H7 (cell line): ENCODE measurements around the gene TFG. TPM values are rescaled to one million over a fixed set of nuclear protein-coding genes. Genes with fewer than 3 reads are reported as not detected.
"Not testable (repeated sequence)": the region's sequence is repeated elsewhere in the genome, so short reads cannot be mapped to it uniquely, and the experiment has no call there.

Source experiments
- DNase-seq: peaks from one replicate; pipeline ENCODE4 v3.0.0; 2012
- H3K27me3 ChIP-seq: 2 replicates; pipeline ENCODE4 v1.6.0; 2011; ENCODE audit warnings: mild to moderate bottlenecking, low read length; ENCODE audit not compliant: control insufficient read depth, insufficient read depth
- H3K36me3 ChIP-seq: replicated peaks from 2 replicates; pipeline ENCODE4 v1.5.1; 2011; ENCODE audit warnings: low read length; ENCODE audit not compliant: control insufficient read depth, insufficient read depth
- H3K4me3 ChIP-seq: 2 replicates; pipeline ENCODE4 v1.5.1; 2011; ENCODE audit warnings: low read depth, mild to moderate bottlenecking, control low read depth, low read length, moderate library complexity; ENCODE audit not compliant: insufficient read depth
- total RNA-seq: library from RNA; depleted of rRNA; stranded (reverse); fragments of >200 nt; shearing (Covaris generic); gene quantifications from 2 replicates; pipeline ENCODE4 v1.2.3, GENCODE V29; 2014; rRNA removed

The TFG gene
- 66.4 and 70.9 TPM in 2 replicates for total RNA-seq

DNA sequence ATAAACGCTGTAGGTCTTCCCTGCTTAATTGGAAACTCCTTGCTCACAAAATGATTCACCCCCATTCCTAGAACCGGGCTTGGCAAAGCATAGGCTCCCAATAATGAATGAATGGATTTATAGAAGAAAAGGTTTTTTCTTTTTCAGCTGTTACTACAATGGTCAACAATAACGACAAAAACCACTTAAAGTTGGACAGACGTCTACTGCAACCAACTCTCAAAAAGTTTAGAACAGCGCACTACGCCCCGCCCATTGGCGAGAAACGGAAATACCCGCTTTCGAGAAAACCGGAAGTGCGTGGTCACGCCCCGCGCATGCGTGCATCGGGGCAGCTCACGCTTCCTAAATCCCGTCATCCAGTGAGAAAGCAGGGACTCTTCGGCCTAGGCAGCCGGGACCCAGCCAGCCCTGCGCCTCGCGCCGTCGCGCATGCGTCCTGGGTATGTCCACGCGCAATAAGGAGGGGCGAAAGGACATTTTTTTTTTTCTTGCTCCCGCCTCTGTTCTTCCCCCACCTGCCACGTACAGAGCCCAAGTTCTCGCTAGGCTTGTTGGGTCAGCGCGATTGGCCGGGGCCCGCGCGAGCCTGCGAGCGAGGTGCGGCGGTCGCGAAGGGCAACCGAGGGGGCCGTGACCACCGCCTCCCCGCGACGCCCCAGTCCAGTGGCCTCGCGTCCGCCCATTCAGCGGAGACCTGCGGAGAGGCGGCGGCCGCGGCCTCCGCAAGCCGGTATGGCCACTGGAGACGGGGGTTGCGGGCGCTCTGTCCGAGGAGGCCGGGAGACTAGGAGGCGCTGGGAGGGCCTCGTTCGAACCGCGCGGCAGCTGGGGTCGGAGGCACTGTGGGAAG, at the start of gene TFG:
Gene TFG (plus strand): TSS at position 506 of the 853 bp plus-strand sequence. CDS start 4,192 bp downstream, outside the sequence.
- H3K4me3 ChIP-seq: peak within 1 kb of the TSS; percentile 81
- DNase-seq: peak; percentile 94
- no peaks in the 10 kb centered on the region; the same call in 1 of the 2 replicates for H3K27me3 ChIP-seq
- peaks cover 2% of the 10 kb centered on the region for H3K36me3 ChIP-seq

DNA sequence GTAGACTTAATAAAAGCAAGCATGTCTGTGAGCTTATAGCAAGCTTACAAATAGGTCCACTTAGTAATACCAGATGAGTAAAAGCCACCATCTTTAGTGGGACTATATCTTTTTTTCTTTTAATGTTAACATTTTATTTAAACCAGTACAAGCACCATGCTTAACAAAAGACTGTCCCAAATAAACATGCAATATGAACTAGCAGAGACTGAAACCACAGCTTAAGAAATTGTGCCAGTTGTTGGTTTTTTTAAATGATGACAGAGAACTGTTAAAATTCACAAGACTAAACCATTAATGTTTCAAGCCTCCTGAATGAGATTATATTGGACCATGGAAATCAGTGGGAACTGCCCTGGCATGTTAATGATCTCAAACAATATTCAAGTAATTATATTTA, 48.0 kb upstream of the TFG start:
- not testable (repeated sequence) for H3K36me3 ChIP-seq, DNase-seq, H3K27me3 ChIP-seq, H3K4me3 ChIP-seq

DNA sequence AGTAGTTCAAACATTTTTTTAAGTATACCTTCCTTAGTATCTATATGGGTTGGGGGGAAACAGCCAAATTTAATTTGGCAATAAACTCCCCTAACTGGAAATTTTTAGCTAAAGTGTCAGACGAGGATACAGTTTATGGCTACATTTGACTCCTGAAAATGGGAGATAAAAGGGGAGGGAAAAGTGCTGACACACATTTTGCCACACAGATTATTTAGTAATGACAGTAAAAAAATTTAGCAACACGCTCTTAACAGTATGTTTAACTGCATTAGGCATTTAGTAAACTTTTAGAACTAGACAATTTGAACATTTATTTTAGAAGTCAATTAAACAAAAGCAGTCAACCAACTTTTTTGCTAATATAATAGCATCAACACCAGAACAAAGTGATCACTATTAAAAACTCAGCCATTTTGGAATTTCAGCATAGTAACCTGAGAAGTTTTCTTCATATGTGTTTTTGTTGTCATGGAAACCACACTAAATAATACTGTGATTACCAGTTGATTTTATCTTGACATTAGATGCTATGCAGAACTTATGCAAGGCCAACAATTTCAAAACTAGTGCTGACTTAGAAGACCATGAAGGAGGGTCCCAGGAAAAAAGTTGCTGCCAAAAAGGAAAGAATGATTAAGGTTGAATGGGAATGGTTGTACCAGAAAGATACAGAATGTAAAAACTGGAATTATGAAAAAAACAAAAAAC, 47.0 kb upstream of the TFG start:
- H3K36me3 ChIP-seq: no peaks in the 10 kb centered on the region
- H3K27me3 ChIP-seq: no peaks in the 10 kb centered on the region
- H3K4me3 ChIP-seq: no peak overlapping the region
- DNase-seq: no peak

DNA sequence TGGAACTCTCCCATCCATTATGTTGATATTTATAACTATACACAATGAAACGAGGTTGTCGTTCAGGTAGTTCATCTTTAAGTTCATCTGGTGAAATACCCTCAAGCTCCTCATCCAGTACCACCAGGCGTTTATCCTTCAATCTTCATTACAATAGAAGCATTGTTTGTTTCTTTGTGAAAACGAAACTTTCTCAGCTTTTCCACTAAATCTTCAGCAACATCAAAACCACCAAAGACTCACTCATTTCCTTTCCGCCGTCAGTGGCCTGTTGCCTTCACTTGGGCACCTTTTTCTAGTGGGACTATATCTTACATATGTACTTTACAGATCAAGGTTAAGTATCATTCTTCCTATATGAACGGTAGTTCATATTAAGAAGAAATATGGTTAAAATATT, 44.1 kb upstream of the TFG start:
- Histone ChIP-seq H3K4me3 (no peak overlapping the region), H3K36me3 (no peaks in the 10 kb centered on the region), H3K27me3 (no peaks in the 10 kb centered on the region)
- DNase-seq: no peak

DNA sequence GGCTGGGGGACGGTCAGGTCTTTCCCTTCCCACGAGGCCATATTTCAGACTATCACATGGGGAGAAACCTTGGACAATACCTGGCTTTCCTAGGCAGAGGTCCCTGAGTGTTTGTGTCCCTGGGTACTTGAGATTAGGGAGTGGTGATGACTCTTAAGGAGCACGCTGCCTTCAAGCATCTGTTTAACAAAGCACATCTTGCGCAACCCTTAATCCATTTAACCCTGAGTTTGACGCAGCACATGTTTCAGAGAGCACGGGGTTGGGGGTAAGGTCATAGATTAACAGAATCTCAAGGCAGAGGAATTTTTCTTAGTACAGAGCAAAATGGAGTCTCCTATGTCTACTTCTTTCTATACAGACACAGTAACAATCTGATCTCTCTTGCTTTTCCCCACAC, 42.6 kb upstream of the TFG start:
- not testable (repeated sequence) for DNase-seq, H3K27me3 ChIP-seq, H3K36me3 ChIP-seq, H3K4me3 ChIP-seq

DNA sequence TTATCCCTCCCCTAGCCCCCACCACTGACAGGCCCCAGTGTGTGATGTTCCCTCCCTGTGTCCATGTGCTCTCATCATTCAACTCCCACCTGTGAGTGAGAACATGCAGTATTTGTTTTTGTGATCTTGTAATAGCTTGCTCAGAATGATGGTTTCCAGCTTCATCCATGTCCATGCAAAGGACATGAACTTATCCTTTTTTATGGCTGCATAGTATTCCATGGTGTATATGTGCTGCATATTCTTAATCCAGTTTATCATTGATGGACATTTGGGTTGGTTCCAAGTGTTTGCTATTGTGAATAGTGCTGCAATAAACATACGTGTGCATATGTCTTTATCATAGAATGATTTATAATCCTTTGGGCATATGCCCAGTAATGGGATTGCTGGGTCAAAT, 42.0 kb upstream of the TFG start:
- H3K4me3 ChIP-seq, H3K36me3 ChIP-seq, DNase-seq, H3K27me3 ChIP-seq: not testable (repeated sequence)

DNA sequence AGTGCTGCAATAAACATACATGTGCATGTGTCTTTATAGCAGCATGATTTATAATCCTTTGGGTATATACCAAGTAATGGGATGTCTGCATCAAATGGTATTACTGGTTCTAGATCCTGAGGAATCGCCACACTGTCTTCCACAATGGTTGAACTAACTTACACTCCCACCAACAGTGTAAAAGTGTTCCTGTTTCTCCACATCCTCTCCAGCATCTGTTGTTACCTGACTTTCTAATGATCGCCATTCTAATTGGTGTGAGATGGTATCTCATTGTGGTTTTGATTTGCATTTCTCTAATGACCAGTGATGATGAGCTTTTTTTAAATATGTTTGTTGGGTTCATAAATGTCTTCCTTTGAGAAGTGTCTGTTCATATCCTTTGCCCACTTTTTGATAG, 38.3 kb upstream of the TFG start:
- not testable (repeated sequence) for H3K4me3 ChIP-seq, DNase-seq, H3K36me3 ChIP-seq, H3K27me3 ChIP-seq

DNA sequence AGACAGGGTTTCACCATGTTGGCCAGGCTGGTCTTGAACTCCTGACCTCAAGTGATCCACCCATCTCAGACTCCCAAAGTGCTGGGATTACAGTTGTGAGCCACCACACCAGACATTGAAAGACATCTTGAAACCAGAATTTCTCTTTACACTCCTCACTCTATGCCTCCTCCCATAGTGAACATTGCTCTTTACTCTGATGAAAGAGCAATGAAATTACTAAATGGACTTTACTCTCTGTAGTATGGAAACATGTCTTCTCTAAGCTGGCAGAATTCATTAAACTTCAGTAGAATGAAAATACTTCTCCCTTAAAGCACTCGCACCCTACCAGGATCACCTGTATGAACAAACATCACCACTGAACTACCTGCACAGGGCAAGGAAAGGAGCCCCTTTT, 27.8 kb upstream of the TFG start:
- H3K4me3 ChIP-seq: no peak overlapping the region
- no peaks in the 10 kb centered on the region for H3K27me3 ChIP-seq
- DNase-seq: no peak
- H3K36me3 ChIP-seq: no peaks in the 10 kb centered on the region

DNA sequence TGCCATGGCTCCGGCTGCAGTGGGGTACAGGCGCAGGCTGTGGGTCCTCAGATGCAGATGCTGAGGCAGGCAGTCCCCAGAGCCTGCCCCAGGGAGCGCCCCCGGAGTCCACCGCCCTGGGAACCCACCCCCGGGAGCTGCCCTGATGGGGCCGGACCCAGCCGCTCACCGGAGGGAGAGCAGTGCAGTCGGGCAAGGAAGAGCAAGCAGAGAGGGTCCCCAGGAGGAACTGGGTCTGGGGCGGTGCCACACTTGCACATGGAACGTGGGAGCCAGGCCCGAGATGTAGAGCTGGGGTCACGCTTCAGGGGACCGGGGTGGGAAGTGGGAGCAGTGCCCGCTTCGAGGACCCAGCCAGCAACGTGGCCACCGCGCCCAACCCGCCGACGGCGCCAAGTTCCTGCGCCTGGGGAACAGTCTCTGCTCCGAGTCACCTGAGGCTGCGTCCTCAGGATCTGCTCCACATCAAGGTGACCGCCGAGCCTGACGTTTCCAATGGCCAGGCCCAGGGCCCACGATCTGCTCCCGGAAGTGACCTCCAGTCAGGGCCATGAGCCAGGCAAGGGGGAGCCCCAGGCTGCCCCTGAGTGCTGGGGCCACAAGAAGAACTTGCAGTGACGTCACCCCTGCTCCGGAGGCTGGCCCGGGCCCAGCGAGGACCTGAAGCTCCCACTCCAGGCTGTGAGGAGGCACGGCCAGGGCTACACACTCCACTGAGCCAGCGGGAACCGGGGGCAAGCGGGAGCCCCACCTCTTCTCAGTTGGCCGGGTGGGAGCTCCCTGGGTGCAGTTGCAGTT, 27.0 kb upstream of the TFG start:
- no peaks in the 10 kb centered on the region for H3K27me3 ChIP-seq
- no peak overlapping the region for H3K4me3 ChIP-seq
- no peaks in the 10 kb centered on the region for H3K36me3 ChIP-seq
- peak; percentile 20 for DNase-seq

DNA sequence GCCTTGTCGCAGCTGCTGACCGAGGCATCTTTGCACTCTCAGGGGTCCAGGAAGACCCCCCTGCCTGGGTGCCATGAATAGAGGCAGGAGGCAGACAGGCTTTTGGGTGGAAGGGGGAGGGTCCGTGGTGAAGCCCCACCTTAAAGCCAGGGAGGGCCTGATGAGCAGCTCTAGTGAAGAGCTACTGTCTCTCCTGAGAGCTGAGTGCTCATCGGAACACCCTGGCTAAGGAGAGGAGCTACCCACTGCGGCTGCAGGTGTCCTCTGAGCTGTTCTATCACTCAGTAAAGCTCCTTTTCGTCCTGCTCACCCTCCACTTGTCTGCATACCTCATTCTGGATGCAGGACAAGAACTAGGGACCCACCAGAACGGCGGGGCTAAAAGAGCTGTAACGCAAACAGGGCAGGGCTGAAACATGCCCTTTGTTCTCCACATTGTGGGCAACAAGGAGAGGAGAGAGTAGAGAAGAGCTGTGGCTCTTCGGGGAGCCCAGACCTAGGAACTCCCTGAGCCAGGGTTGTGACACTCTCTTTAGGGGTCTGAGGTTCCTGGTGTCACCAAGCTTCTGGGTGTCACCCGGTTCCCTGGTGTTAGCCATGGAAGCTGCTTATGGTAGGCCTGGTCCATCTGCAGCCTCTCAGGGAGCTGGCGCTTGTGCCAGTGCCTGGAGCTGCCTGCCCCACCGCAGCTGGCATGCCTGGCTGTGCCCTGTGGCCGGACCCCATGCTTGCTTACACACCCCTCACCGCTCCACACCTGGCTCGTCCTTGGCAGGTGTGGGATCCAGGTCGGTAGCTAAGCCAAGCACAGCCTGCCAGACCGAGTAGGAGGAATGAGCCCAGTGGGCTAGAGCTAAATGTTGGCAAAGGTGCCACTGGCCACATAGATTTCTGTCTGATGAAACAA, 26.2 kb upstream of the TFG start:
- Histone ChIP-seq H3K4me3 (no peak overlapping the region), H3K36me3 (no peaks in the 10 kb centered on the region), H3K27me3 (no peaks in the 10 kb centered on the region)
- DNase-seq: no peak

DNA sequence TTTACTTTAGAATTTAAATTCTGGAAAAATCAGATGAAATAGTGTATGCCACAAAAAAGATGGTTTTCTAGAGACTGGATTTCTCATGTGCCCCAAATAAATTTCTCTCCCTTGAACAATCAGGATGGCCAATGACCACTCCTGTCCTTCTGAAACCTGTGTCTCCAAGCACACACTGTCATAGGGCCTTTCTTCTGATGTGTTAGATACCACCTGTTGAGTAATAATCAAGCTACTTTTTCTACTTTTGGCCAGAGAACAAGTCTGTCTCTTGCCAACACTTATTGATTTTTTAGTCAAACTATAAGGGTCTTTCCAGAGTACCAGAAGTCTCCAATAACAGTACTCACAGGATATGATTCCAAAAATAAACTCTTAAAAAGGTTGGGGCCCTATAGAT, 16.1 kb upstream of the TFG start:
- no peak for DNase-seq
- Histone ChIP-seq H3K27me3 (no peaks in the 10 kb centered on the region), H3K36me3 (no peaks in the 10 kb centered on the region), H3K4me3 (no peak overlapping the region)

DNA sequence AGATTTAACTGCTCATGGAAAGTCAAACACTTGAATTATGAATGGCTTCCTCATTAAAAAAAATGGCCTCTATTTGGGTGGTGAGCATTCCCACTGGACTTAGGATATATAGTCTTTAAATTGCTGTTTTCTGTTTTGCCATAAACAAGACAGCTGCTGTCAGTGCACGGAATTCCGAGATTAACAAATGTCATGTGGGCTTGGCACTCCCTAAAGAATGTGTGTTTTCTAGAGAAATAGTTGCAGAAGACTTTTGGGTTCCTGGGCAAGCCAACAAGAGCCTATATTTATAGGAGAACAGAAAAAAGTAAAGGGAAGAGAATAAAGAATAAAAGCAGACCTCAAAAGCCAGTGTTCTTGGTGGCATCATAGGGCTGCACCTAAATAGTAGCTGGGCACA, 13.6 kb upstream of the TFG start:
- H3K4me3 ChIP-seq: no peak overlapping the region
- no peaks in the 10 kb centered on the region for H3K36me3 ChIP-seq
- DNase-seq: no peak
- H3K27me3 ChIP-seq: no peaks in the 10 kb centered on the region

DNA sequence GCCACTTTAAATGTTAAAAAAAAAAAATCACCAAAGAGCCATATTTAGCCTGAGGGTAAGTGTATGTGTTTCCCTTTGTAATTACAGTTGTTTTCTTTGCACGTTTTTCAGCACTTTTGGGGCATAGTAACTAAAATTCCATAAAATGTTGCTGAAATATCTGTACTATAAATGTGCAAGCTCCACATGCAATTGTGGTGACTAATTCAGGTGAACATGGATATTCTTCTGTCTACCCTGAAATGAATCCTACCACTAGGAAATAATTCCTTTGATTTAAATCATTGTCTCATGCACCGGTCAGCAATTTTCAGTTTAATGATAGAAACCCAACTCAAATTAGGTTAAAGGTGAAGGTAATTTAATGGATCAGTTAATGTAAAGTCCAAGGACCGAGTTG, 13.1 kb upstream of the TFG start:
- Histone ChIP-seq H3K27me3 (no peaks in the 10 kb centered on the region), H3K36me3 (no peaks in the 10 kb centered on the region), H3K4me3 (no peak overlapping the region)
- no peak for DNase-seq

DNA sequence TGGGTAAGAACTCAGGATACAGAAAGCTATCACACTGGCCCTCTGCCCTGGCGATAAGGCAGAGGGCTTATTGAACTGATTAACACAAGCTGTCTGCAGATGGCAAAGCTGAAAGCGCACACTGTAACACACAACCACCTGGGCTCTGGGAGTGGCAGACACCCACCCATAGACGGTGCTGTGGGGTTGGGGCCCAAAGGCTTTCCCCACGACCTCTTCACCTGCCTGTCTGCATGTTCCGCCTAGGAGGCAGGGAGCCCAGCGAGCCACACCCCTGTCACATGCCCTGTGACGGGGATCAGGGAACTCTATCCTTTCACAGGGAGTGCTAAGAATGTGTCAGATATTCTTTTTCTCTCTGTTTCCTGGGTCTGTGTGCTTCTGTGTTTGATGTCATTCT, 12.1 kb upstream of the TFG start:
- Histone ChIP-seq H3K27me3 (no peaks in the 10 kb centered on the region), H3K36me3 (no peaks in the 10 kb centered on the region), H3K4me3 (no peak overlapping the region)
- DNase-seq: no peak
